Psoas muscle (tissue), 8 donors: ENCODE measurements around the gene PKNOX2. TPM values are rescaled to one million over a fixed set of nuclear protein-coding genes. Genes with fewer than 3 reads are reported as not detected.

Experiments used
- ATAC-seq, 4 donors: fragments of 200-7000 bp; cut with Tn5 transposase; one replicate each; pipeline ENCODE4 v1.9.1; 2020; ENCODE audit warnings: moderate library complexity in 3 of 4, mild to moderate bottlenecking in 2 of 4
- DNase-seq, 2 donors: peaks; one replicate each; pipeline ENCODE4 v3.0.0-alpha.2; 2020
- H3K27ac ChIP-seq: fragments of 200-600 bp; one replicate; pipeline ENCODE4 v1.8.0; 2022
- H3K27me3 ChIP-seq, 3 donors: fragments of 200-600 bp in 1 of 3; one replicate each; pipeline versions ENCODE4 v1.6.1 to v1.8.0; 2013 to 2022; ENCODE audit warnings: low read length in 2 of 3, mild to moderate bottlenecking in 2 of 3, moderate library complexity in 1 of 3; ENCODE audit not compliant: insufficient read depth in 3 of 3
- H3K36me3 ChIP-seq, 2 donors: fragments of 200-600 bp in 1 of 2; one replicate each; pipeline versions ENCODE4 v1.6.1 to v1.8.0; 2013 to 2022; ENCODE audit warnings: low read depth in 1 of 2, mild to moderate bottlenecking in 1 of 2, moderate library complexity in 1 of 2; ENCODE audit not compliant: insufficient read depth in 1 of 2
- H3K4me1 ChIP-seq: fragments of 200-600 bp; one replicate; pipeline ENCODE4 v1.8.0; 2022
- H3K4me3 ChIP-seq: fragments of 200-600 bp; one replicate; pipeline ENCODE4 v1.8.0; 2022; ENCODE audit warnings: mild to moderate bottlenecking
- H3K9me3 ChIP-seq: fragments of 200-600 bp; one replicate; pipeline ENCODE4 v1.8.0; 2022
- CTCF ChIP-seq: fragments of 200-600 bp; IDR thresholded peaks from one replicate; pipeline ENCODE4 v1.8.0; 2022; ENCODE audit warnings: antibody characterized with exemption
- WGBS, 3 donors: extraction: QIAGEN DNeasy Blood & Tissue Kit; methylation state at CpG; one replicate each; pipeline versions ENCODE4 v1.1.6 to v1.1.7; 2013; 5-methylcytosine and 5-hydroxymethylcytosine counted together
- intact Hi-C, 2 donors: fragments of 100-400 bp; cut with DNase I; formaldehyde crosslinking; loops; one replicate each; pipeline versions ENCODE4 v1.11.0 to v1.14.2; 2022
- polyA plus RNA-seq, 3 donors: library from polyadenylated mRNA; stranded (reverse); fragments of 200-250 nt; gene quantifications; one replicate each; pipeline ENCODE4 v1.2.3, GENCODE V29; 2013
- total RNA-seq, 4 donors: library from RNA; stranded (reverse); fragmentation: NEBNext Ultra II Directional in 2 of 4; extraction: Animal tissue kit (Norgen Biotek cat#: 25700) in 2 of 4; gene quantifications; one replicate each; pipeline versions ENCODE4 v1.2.1 to v1.2.4, GENCODE V29; 2021 to 2023
- donor health status: healthy with polysubstance abuse.
- donor health status: DM: no; HTN: no; CAD: no; lungs with moderate emphysema.
- donor health status: Bipolar disorder and iron deficiency.
- donor health status: healthy.
- donor health status: DM: yes; HTN: yes; CAD: no.
- donor health status: DM: no; HTN: no; CAD: no.
- donor health status: DM: no; HTN: no; CAD: no.
- donor health status: DM: yes; HTN: yes; CAD: no.

PKNOX2 gene
- total and polyA plus RNA-seq, 7 donors = 1.8 to 30.5 (median 14.5) TPM

GRCh38 chr11:125179346-125179745 lies 14.8 kb downstream of the PKNOX2 start:
- intact Hi-C loops = no loop called here
- WGBS, 3 donors = 74 to 90% (median 80%) methylated on average over 8 to 9 of the region's 9 CpGs
- no peaks in the 10 kb centered on the region for H3K9me3 ChIP-seq

GRCh38 chr11:125179895-125180294 lies 15.3 kb downstream of the PKNOX2 start:
- H3K9me3 ChIP-seq = no peaks in the 10 kb centered on the region
- no peak overlapping the region for H3K4me3 ChIP-seq
- H3K4me1 ChIP-seq = peaks cover 24% of the 10 kb centered on the region

More at GRCh38 chr11:125179346-125179745, 14.8 kb downstream of the PKNOX2 start:
- Histone ChIP-seq H3K4me1 (peaks cover 24% of the 10 kb centered on the region), H3K27me3 (no peaks in the 10 kb centered on the region), H3K36me3 (no peaks in the 10 kb centered on the region), H3K27ac (no peak overlapping the region), H3K4me3 (no peak overlapping the region)
- ATAC-seq (no peak), DNase-seq (no peak)
- TF ChIP-seq CTCF = no peak

GRCh38 chr11:125180413-125181305 lies 16.1 kb downstream of the PKNOX2 start:
- TF ChIP-seq CTCF = no peak
- intact Hi-C loops = loop anchor here in 1 of 2 donors (5.0 kb wide), 1 partner anchor 42 kb away; no protein-coding TSS in a partner anchor
- Histone ChIP-seq H3K4me3 (no peak overlapping the region), H3K27me3 (no peaks in the 10 kb centered on the region), H3K9me3 (no peaks in the 10 kb centered on the region), H3K27ac (no peak overlapping the region), H3K36me3 (no peaks in the 10 kb centered on the region), H3K4me1 (peaks cover 24% of the 10 kb centered on the region)
- DNase-seq = no peak
- 41 to 56% (median 46%) methylated on average over 6 of the region's 6 CpGs for WGBS, 3 donors
- no peak for ATAC-seq

More at GRCh38 chr11:125179895-125180294, 15.3 kb downstream of the PKNOX2 start:
- no peak for TF ChIP-seq CTCF
- no peak overlapping the region for H3K27ac ChIP-seq
- H3K36me3 ChIP-seq = no peaks in the 10 kb centered on the region
- no peaks in the 10 kb centered on the region for H3K27me3 ChIP-seq
- DNase-seq (no peak), ATAC-seq (no peak)
- intact Hi-C loops = loop anchor here in 1 of 2 donors (5.0 kb wide), 1 partner anchor 42 kb away; no protein-coding TSS in a partner anchor
- 71 to 82% (median 77%) methylated on average over 11 of the region's 11 CpGs for WGBS, 3 donors

- no peaks in the 10 kb centered on the region for H3K36me3 ChIP-seq
- H3K9me3 ChIP-seq = peaks cover 8% of the 10 kb centered on the region
- H3K27me3 ChIP-seq = no peaks in the 10 kb centered on the region
- H3K27ac ChIP-seq = no peak overlapping the region
- intact Hi-C loops = loop anchor here in 1 of 2 donors (5.0 kb wide), 1 partner anchor 40 kb away; no protein-coding TSS in a partner anchor
- no peak for DNase-seq
- TF ChIP-seq CTCF = no peak
- H3K4me1 ChIP-seq = peaks cover 12% of the 10 kb centered on the region
- ATAC-seq = peak in 3 of 4 donors; percentile 13 to 35 (median 30)
- no peak overlapping the region for H3K4me3 ChIP-seq
Measured at GRCh38 chr11:125182573-125182972, 18.0 kb downstream of the PKNOX2 start.
